Lung (tissue), 12 donors: ENCODE measurements around the gene GPR37L1. TPM values are rescaled to one million over a fixed set of nuclear protein-coding genes. Genes with fewer than 3 reads are reported as not detected.
"Not testable (repeated sequence)": the region's sequence is repeated elsewhere in the genome, so short reads cannot be mapped to it uniquely, and the experiment has no call there.

ENCODE experiments used
- ATAC-seq: fragments of 200-7000 bp; cut with Tn5 transposase; one replicate; pipeline ENCODE4 v1.9.1; 2020; ENCODE audit warnings: moderate number of reproducible peaks; ENCODE audit not compliant: insufficient read depth, low FRiP score
- DNase-seq, 3 donors: peaks; one replicate each; pipeline ENCODE4 v3.0.0-alpha.2; 2013 to 2017
- H3K27ac ChIP-seq, 2 donors: one replicate each; pipeline ENCODE4 v1.5.1; 2013; ENCODE audit warnings: mild to moderate bottlenecking in 2 of 2, moderate library complexity in 2 of 2, control low read depth in 1 of 2, inconsistent platforms in 1 of 2, low read depth in 1 of 2, low read length in 1 of 2
- H3K27me3 ChIP-seq, 3 donors: one replicate each; pipeline ENCODE4 v1.5.1; 2013; ENCODE audit warnings: low read length in 2 of 3; ENCODE audit not compliant: control insufficient read depth in 3 of 3, insufficient read depth in 3 of 3
- H3K36me3 ChIP-seq, 4 donors: one replicate each; pipeline ENCODE4 v1.5.1; 2013; ENCODE audit warnings: low read length in 4 of 4, mild to moderate bottlenecking in 1 of 4, moderate library complexity in 1 of 4; ENCODE audit not compliant: control insufficient read depth in 4 of 4, insufficient read depth in 4 of 4
- H3K4me1 ChIP-seq, 5 donors: one replicate each; pipeline ENCODE4 v1.5.1; 2013; ENCODE audit warnings: low read length in 5 of 5, mild to moderate bottlenecking in 2 of 5, moderate library complexity in 1 of 5; ENCODE audit not compliant: control insufficient read depth in 5 of 5, insufficient read depth in 5 of 5
- H3K4me3 ChIP-seq: one replicate; pipeline ENCODE4 v1.5.1; 2013; ENCODE audit warnings: mild to moderate bottlenecking, control low read depth, moderate library complexity
- H3K9ac ChIP-seq, 2 donors: one replicate each; pipeline ENCODE4 v1.5.1; 2013; ENCODE audit warnings: low read length in 2 of 2, control low read depth in 1 of 2; ENCODE audit not compliant: insufficient read depth in 1 of 2
- H3K9me3 ChIP-seq, 4 donors: one replicate each; pipeline ENCODE4 v1.5.1; 2013; ENCODE audit warnings: low read length in 3 of 4, mild to moderate bottlenecking in 1 of 4, moderate library complexity in 1 of 4; ENCODE audit not compliant: control insufficient read depth in 4 of 4, insufficient read depth in 3 of 4
- CTCF ChIP-seq: IDR thresholded peaks from 2 replicates; pipeline ENCODE4 v1.5.1; 2012; ENCODE audit warnings: mild to moderate bottlenecking; ENCODE audit errors: control extremely low read depth, extremely low read depth
- WGBS, 2 donors: extraction: QIAGEN DNeasy Blood & Tissue Kit; methylation state at CpG; one replicate each; pipeline ENCODE4 v1.1.7; 2013; 5-methylcytosine and 5-hydroxymethylcytosine counted together
- polyA plus RNA-seq, 2 donors: library from polyadenylated mRNA; stranded (reverse); fragments of 200-250 nt; gene quantifications; one replicate each; pipeline ENCODE4 v1.2.1, GENCODE V29; 2013
- total RNA-seq, 2 donors: library from RNA; depleted of rRNA in 1 of 2; stranded (reverse); fragments of >200 nt in 1 of 2; gene quantifications; one replicate each; pipeline ENCODE4 v1.2.1, GENCODE V29; 2014 to 2021
- donor health status: control.
- donor health status: control.
- donor health status: Bipolar disorder and iron deficiency.
- donor health status: healthy.
- donor health status: DM: yes; HTN: yes; CAD: no.

GPR37L1 gene
- total and polyA plus RNA-seq, 4 donors, result 0.04 to 0.09 (median 0.05) TPM; not detected in 1

DNA sequence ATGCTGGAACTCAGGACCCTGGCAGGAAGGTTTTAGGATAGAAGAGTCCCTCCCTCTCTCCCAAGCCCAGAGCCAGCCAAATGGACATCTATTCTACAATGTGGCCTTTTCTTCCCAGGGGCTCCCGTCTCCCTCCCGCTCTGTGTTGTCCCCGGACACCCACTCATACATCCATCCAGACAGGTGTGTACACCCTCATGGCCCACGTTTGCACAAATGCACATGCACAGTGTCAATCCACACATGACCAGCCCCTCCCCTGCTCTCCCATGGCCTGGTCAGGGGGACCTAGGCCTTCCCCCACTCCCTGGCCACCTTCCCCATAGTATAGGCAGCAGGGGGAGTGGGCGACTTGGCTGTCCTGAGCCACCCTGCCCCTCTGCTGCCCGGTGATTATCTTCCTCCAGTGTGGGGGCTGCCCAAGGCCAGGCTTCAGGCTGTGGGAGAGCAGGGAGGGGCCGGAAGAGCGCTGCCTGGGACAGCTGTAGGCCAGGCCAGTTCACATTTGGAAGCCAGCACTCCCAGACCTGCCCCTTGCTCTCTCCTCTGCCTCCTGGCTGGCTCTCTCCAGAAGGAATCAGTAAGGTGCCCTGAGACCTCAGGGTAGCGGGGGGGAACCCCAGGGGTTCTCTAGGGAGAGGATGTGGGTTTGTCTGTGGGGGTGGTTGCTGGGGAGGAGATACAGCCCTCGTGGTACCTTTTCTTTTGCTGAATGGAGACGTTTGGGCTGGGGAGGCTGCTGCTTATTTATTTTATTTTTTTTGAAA lies 41.7 kb downstream of the GPR37L1 start:
- DNase-seq (no peak), ATAC-seq (no peak)
- TF ChIP-seq CTCF, result no peak
- no peaks in the 10 kb centered on the region for H3K27me3 ChIP-seq
- H3K4me3 ChIP-seq, result no peak overlapping the region
- H3K36me3 ChIP-seq, result no peaks in the 10 kb centered on the region
- peaks cover 0 to 30% (median 10%) of the 10 kb centered on the region in 5 donors for H3K4me1 ChIP-seq
- H3K27ac ChIP-seq, result no peak overlapping the region
- H3K9ac ChIP-seq, result no peak overlapping the region
- H3K9me3 ChIP-seq, result no peaks in the 10 kb centered on the region
- WGBS, 2 donors, result 65 to 67% methylated on average over 11 of the region's 11 CpGs

DNA sequence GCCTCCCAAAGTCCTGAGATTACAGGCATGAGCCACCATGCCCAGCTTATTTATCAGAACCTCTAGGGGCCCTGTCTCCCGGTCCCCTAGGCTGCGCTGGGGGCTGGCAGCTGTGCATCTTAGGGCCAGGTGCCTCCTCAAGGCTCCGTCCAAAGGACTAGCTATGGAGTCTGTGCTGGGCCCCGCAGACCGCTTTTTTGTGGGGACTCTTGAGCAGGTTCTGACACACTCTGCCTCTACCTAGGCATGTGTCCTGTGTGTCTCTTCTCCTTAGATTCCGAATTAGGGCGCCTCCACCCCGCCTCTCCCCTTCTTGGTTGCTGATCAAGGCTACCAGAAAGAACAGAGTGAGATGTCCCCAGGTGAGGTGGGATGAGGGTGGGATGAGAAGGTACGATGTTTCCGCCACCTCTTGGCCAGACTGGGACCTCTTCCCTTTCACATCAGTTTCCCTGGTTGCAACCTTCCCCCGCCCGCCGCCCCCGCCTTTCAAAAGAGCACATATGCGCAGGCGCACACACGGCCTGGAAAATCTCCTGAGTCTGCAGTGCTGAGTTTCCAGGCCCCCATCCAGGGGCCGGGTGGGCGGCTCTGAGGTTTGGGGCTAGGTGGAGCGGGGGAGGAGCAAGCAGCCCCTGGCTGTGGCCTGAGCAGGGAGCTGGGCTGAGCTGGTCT lies 42.7 kb downstream of the GPR37L1 start:
- no peak for TF ChIP-seq CTCF
- H3K36me3 ChIP-seq, result no peaks in the 10 kb centered on the region
- no peaks in the 10 kb centered on the region for H3K27me3 ChIP-seq
- no peak for DNase-seq
- no peak overlapping the region for H3K27ac ChIP-seq
- no peak overlapping the region for H3K9ac ChIP-seq
- H3K9me3 ChIP-seq, result no peaks in the 10 kb centered on the region
- no peak for ATAC-seq
- H3K4me1 ChIP-seq, result peaks cover 0 to 30% (median 3%) of the 10 kb centered on the region in 5 donors
- 87 to 90% methylated on average over 20 of the region's 20 CpGs for WGBS, 2 donors
- no peak overlapping the region for H3K4me3 ChIP-seq

DNA sequence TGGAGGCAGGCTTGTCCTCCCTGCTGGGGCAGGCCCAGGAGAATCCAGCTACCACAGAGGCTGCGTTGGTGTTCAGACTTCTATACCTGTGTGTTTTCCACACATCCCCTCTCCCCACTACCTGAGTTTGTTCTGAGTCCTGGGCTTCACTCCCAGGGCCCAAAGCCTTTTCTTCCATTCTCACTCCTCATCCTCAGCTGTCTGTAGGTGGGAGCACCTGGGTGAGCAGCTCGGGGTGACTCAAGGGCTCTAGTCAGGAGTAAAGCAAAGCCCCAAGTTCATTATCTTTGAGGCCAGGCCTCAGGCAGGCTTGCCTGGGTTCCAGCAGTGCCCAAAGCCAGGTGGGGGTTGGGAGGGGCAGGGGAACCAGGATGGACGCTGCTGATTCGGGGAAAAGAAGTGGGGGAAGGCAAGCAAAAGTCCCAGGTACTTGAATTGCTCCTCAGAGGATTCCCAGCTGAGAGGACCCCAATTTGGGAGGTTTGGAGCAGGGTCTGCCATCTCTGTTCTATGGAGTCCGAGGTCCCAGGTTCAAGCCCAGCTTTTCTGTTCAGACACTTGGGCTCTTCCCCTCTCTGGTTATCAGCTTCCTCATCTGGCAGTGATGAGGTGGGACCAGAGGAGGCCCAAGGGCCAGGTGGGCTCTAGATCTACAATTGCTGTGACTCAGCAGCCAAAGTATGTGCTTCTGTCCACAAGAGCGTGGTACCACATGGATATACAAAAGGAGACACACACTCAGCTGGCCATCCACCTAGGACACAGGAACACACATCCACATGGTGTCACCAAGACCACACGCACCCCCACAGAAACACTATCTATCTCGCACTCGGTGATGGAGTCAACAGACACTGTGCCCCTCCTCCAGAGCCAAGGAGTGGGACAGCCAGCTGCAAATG lies 43.5 kb downstream of the GPR37L1 start:
- peaks cover 0 to 30% (median 3%) of the 10 kb centered on the region in 5 donors for H3K4me1 ChIP-seq
- WGBS, 2 donors, result 92 to 93% methylated on average over 9 of the region's 9 CpGs
- H3K4me3 ChIP-seq, result no peak overlapping the region
- TF ChIP-seq CTCF, result no peak
- no peaks in the 10 kb centered on the region for H3K36me3 ChIP-seq
- DNase-seq (no peak), ATAC-seq (no peak)
- no peaks in the 10 kb centered on the region for H3K27me3 ChIP-seq
- peak overlapping the region in 1 of 2 donors; percentile 38 for H3K9ac ChIP-seq
- H3K27ac ChIP-seq, result no peak overlapping the region
- no peaks in the 10 kb centered on the region for H3K9me3 ChIP-seq

GRCh38 chr1:202167054-202167453 lies 44.3 kb downstream of the GPR37L1 start:
- WGBS, 2 donors, result 65 to 82% methylated on average over 11 to 13 of the region's 13 CpGs

More at GRCh38 chr1:202167054-202167453, 44.3 kb downstream of the GPR37L1 start:
- not testable (repeated sequence) for H3K36me3 ChIP-seq, ATAC-seq, H3K4me3 ChIP-seq, H3K9me3 ChIP-seq, H3K27ac ChIP-seq, H3K27me3 ChIP-seq
- Histone ChIP-seq H3K4me1 (peaks cover 0 to 23% (median 3%) of the 10 kb centered on the region in 5 donors), H3K9ac (peak overlapping the region in 1 of 2 donors; percentile 5)
- peak; percentile 37 to 58 (median 49) for DNase-seq
